Tibial artery (tissue), 4 donors: ENCODE measurements around the gene S1PR3.

Source experiments
- DNase-seq, 2 donors: peaks; one replicate each; pipeline ENCODE4 v3.0.0-alpha.2; 2019
- H3K27ac ChIP-seq, 2 donors: fragments of 200-600 bp; sonication (generic) in 1 of 2; 1 replicate in 1 of 2; 2 replicates in 1 of 2; pipeline ENCODE4 v1.5.1; 2018 to 2019; ENCODE audit warnings: mild to moderate bottlenecking in 1 of 2
- H3K27me3 ChIP-seq, 2 donors: fragments of 200-600 bp; sonication (generic) in 1 of 2; one replicate each; pipeline versions ENCODE4 v1.5.1 to v1.6.0; 2016 to 2019
- H3K36me3 ChIP-seq, 3 donors: fragments of 200-600 bp; sonication (generic) in 2 of 3; one replicate each; pipeline ENCODE4 v1.5.1; 2016 to 2019; ENCODE audit warnings: mild to moderate bottlenecking in 2 of 3
- H3K4me1 ChIP-seq, 4 donors: fragments of 200-600 bp; sonication (generic) in 2 of 4; 1 replicate in 3 of 4; 2 replicates in 1 of 4; pipeline ENCODE4 v1.5.1; 2016 to 2019
- H3K4me3 ChIP-seq, 2 donors: fragments of 200-600 bp; sonication (generic) in 1 of 2; 1 replicate in 1 of 2; 2 replicates in 1 of 2; pipeline ENCODE4 v1.5.1; 2018 to 2019; ENCODE audit warnings: mild to moderate bottlenecking in 2 of 2
- H3K9me3 ChIP-seq, 3 donors: fragments of 200-600 bp; sonication (generic) in 1 of 3; one replicate each; pipeline ENCODE4 v1.5.1; 2016 to 2019
- intact Hi-C: fragments of 100-400 bp; cut with DNase I; formaldehyde crosslinking; loops from one replicate; pipeline ENCODE4 v1.15.0; 2023; ENCODE audit warnings: low total_unique reads
- TF ChIP-seq, protein P1 (sequence below), 2 experiments: fragments of 200-600 bp in 1 of 2; fragments of 450-650 bp in 1 of 2; IDR thresholded peaks; one replicate each; pipeline ENCODE4 v1.5.1; 2017 to 2019; ENCODE audit warnings: antibody characterized with exemption in 2 of 2, mild to moderate bottlenecking in 1 of 2, moderate library complexity in 1 of 2

The S1PR3 gene

DNA sequence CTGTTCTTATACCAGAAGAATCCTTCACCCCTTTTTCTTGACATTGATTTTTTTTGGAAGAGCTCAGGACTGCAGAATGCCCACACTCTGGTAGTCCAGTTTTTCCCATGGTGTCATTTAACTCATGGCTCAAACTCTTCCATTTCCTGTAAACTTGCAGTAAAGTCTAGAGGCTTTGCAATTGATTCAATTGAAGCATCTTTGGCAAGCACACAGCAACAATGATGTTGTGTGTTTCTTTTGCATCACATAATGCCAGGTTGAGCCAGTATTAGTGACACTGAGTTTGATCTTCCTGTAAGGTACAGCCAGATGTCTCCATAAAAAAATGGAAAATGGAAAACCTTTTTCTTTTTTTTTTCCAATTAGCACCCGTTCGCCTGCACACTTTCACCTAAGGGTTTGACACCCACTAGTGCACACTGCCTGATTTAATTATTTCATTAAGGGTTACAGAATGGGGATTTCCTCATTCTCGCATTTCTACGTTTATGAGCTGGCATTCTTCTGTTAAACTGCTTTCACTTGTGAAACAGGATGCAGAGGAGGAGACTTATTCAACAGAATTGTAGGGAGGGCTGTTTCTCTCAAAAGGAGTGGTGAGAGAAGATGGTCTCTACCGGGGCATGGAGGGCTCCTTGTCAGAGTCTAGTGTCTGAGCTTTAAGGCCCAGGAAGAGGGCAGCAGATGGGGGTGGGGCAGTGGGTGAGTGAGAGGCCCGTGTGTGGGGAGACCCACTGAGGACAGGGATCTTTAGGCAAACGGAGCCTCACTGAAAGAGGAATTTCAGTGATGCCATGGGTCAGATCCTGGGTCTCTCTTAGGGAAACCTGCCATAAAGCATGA, 2.2 kb upstream of the S1PR3 start:
- TF ChIP-seq, protein P1, sequence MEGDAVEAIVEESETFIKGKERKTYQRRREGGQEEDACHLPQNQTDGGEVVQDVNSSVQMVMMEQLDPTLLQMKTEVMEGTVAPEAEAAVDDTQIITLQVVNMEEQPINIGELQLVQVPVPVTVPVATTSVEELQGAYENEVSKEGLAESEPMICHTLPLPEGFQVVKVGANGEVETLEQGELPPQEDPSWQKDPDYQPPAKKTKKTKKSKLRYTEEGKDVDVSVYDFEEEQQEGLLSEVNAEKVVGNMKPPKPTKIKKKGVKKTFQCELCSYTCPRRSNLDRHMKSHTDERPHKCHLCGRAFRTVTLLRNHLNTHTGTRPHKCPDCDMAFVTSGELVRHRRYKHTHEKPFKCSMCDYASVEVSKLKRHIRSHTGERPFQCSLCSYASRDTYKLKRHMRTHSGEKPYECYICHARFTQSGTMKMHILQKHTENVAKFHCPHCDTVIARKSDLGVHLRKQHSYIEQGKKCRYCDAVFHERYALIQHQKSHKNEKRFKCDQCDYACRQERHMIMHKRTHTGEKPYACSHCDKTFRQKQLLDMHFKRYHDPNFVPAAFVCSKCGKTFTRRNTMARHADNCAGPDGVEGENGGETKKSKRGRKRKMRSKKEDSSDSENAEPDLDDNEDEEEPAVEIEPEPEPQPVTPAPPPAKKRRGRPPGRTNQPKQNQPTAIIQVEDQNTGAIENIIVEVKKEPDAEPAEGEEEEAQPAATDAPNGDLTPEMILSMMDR (IDR thresholded peaks at IDR 0.05): no peak
- no peak overlapping the region for H3K4me3 ChIP-seq
- peaks cover 0 to 34% (median 19%) of the 10 kb centered on the region in 4 donors for H3K4me1 ChIP-seq
- no peaks in the 10 kb centered on the region for H3K27me3 ChIP-seq
- H3K36me3 ChIP-seq: no peaks in the 10 kb centered on the region
- DNase-seq: peak; percentile 17 to 39
- peak overlapping the region; percentile 25 to 92 for H3K27ac ChIP-seq
- intact Hi-C loops: no loop called here
- no peaks in the 10 kb centered on the region for H3K9me3 ChIP-seq

DNA sequence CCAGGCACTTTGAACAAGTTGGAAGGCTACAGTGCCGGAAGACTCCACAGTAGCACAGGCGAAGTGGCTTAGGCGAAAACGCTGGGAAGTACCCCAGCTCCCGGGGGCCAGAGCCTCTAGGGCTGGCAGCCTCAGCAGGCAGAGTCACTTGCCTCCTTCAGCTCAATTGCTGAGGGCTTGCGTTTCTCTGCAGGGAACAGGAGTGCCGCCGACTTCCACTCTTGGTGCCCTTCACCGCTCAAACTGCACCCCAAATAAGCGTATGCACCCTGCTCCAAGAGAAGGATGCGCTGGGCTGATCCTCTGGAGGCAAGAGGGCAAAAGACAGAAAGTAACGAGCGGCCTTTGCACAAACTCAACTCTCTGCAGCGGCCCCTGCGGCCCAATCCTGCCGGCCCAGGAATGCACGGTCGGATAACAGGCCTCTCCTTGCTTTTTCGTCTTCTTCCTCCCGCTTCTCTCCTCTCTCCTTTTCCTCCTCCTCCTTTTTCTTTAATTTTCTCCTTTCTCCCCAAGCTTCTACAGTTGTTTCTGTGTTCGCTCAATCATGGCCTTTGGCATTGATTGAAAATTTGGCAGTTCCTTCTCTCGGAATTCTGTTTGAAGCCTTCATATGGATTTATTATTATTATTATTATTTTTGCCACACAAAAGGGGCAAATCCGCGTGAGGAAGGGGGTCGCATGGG, 1.1 kb upstream of the S1PR3 start:
- Histone ChIP-seq H3K27me3 (no peaks in the 10 kb centered on the region), H3K4me3 (peak overlapping the region; percentile 96 to 97), H3K4me1 (peaks cover 0 to 45% (median 30%) of the 10 kb centered on the region in 4 donors), H3K27ac (peak overlapping the region; percentile 89 to 92), H3K9me3 (no peaks in the 10 kb centered on the region), H3K36me3 (no peaks in the 10 kb centered on the region)
- TF ChIP-seq, protein P1 (IDR thresholded peaks at IDR 0.05): no peak
- intact Hi-C loops: loop anchor here (10.0 kb wide), 2 partner anchors 175 to 1275 kb away; no protein-coding TSS in a partner anchor
- peak; percentile 16 to 54 for DNase-seq

DNA sequence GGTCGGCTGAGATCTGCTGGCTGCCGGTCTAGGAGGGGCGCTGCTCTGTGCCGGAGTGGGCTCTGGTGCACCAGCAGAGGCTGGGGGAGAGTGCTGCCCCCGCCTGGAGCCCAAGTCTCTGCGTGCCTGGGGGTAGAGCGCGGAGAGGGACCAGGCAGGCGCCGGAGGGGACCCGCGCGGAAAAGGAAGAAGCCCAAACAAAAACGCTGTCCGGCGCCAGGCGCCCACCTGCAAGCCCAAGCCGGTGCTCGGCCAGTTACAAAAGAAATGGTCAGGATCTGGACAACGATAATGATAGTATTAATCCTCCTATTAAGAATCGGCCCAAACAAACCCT, 571 bp upstream of the S1PR3 start:
- Histone ChIP-seq H3K4me3 (peak overlapping the region; percentile 96 to 97), H3K36me3 (peaks cover 0 to under 1% (median 0%) of the 10 kb centered on the region in 3 donors), H3K9me3 (no peaks in the 10 kb centered on the region), H3K27me3 (no peaks in the 10 kb centered on the region), H3K27ac (peak overlapping the region; percentile 89 to 92), H3K4me1 (peaks cover 0 to 50% (median 32%) of the 10 kb centered on the region in 4 donors)
- intact Hi-C loops: loop anchor here (10.0 kb wide), 2 partner anchors 176 to 1276 kb away; no protein-coding TSS in a partner anchor
- DNase-seq: no peak
- TF ChIP-seq, protein P1 (IDR thresholded peaks at IDR 0.05): no peak

DNA sequence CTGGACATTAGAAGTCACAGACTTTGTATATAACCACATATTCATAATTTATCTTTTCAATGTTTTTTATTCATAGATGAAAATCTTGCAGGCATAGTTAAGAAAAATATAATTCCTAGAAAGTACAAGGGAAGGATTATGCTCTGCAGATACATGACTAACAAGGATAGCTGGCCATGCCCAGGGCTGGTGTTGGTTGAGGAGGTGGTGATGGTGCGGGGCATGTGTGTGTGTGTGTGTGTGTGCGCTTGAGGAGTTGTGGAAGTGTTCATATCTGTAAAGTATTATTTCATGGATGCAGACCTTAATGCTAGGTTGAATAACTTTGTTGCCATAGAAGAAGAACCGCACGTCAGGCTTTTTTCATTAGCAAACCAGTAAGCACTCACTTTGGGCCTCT, 1.3 kb downstream of the S1PR3 start:
- peak; percentile 17 to 55 for DNase-seq
- intact Hi-C loops: loop anchor here (10.0 kb wide), 2 partner anchors 178 to 1278 kb away; no protein-coding TSS in a partner anchor
- Histone ChIP-seq H3K4me1 (peaks cover 0 to 69% (median 44%) of the 10 kb centered on the region in 4 donors), H3K27me3 (no peaks in the 10 kb centered on the region), H3K4me3 (peak overlapping the region; percentile 96 to 97), H3K9me3 (no peaks in the 10 kb centered on the region), H3K27ac (peak overlapping the region; percentile 89 to 92), H3K36me3 (peaks cover 11% of the 10 kb centered on the region in 3 donors)
- TF ChIP-seq, protein P1 (IDR thresholded peaks at IDR 0.05): no peak

DNA sequence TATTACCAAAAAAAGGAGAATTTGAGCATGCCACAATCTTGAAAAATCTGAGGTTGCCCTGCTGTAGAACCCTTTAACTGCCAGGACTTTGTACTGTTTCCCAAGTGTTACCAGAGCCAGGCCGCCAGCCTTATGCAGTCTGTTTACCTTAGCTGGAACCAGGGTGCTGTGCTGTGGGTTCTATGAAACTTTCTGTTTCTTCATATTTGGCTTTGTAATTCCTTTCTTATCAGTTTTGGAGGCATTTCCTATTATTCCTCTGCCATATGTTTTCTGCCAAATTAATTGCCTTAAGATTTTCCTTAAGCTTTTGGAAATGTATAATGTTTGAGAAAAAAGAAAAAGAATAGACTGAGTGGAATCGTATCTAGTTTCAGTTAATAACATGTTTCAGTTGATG, 2.1 kb downstream of the S1PR3 start:
- peak overlapping the region; percentile 96 to 97 for H3K4me3 ChIP-seq

More for the DNA sequence above, 2.1 kb downstream of the S1PR3 start:
- intact Hi-C loops: loop anchor here (10.0 kb wide), 2 partner anchors 179 to 1279 kb away; no protein-coding TSS in a partner anchor
- DNase-seq: peak in 1 of 2 donors; percentile 12
- Histone ChIP-seq H3K9me3 (no peaks in the 10 kb centered on the region), H3K27me3 (no peaks in the 10 kb centered on the region), H3K36me3 (peaks cover 11 to 12% (median 11%) of the 10 kb centered on the region in 3 donors), H3K27ac (peak overlapping the region; percentile 54 to 92), H3K4me1 (peaks cover 4 to 77% (median 50%) of the 10 kb centered on the region in 4 donors)
- TF ChIP-seq, protein P1 (IDR thresholded peaks at IDR 0.05): no peak
